Ascending aorta (tissue), 2 donors: ENCODE results near the gene AEN. TPM values are rescaled to one million over a fixed set of nuclear protein-coding genes. Genes with fewer than 3 reads are reported as not detected.

Experiments
- DNase-seq, 2 donors: peaks; one replicate each; pipeline ENCODE4 v3.0.0-alpha.2; 2019; ENCODE audit warnings: low spot score in 2 of 2
- H3K27ac ChIP-seq, 2 donors: fragments of 200-600 bp; sonication (generic); one replicate each; pipeline ENCODE4 v1.5.1; 2016 to 2017; ENCODE audit warnings: mild to moderate bottlenecking in 1 of 2
- H3K27me3 ChIP-seq: fragments of 200-600 bp; sonication (generic); one replicate; pipeline ENCODE4 v1.5.1; 2017
- H3K36me3 ChIP-seq, 2 donors: fragments of 200-600 bp; sonication (generic); one replicate each; pipeline ENCODE4 v1.5.1; 2016
- H3K4me1 ChIP-seq, 2 donors: fragments of 200-600 bp; sonication (generic); one replicate each; pipeline ENCODE4 v1.5.1; 2016 to 2017; ENCODE audit warnings: mild to moderate bottlenecking in 1 of 2
- H3K4me3 ChIP-seq, 2 donors: fragments of 200-600 bp; sonication (generic); one replicate each; pipeline ENCODE4 v1.5.1; 2016 to 2017; ENCODE audit warnings: mild to moderate bottlenecking in 1 of 2
- H3K9me3 ChIP-seq, 2 donors: fragments of 200-600 bp; sonication (generic); one replicate each; pipeline ENCODE4 v1.5.1; 2016
- intact Hi-C: fragments of 100-400 bp; cut with DNase I; formaldehyde crosslinking; loops from one replicate; pipeline ENCODE4 v1.15.1; 2023
- total RNA-seq: library from RNA; depleted of rRNA; stranded (reverse); fragments of >200 nt; gene quantifications from one replicate; pipeline ENCODE4 v1.1.0, GENCODE V29; 2016
- TF ChIP-seq, protein P1 (sequence below), 3 experiments: fragments of 200-600 bp in 2 of 3; fragments of 450-650 bp in 1 of 3; sonication (generic) in 2 of 3; IDR thresholded peaks; one replicate each; pipeline ENCODE4 v1.5.1; 2016 to 2019; ENCODE audit warnings: antibody characterized with exemption in 3 of 3, mild to moderate bottlenecking in 1 of 3, moderate library complexity in 1 of 3

AEN gene
- total RNA-seq, 1 donor from 2014 or later = 13.5 TPM

GRCh38 chr15:88674661-88675060 is 53.5 kb downstream of the AEN start:
- Histone ChIP-seq H3K27ac (no peak overlapping the region), H3K36me3 (no peaks in the 10 kb centered on the region), H3K4me1 (no peaks in the 10 kb centered on the region), H3K9me3 (no peaks in the 10 kb centered on the region), H3K4me3 (no peak overlapping the region), H3K27me3 (no peaks in the 10 kb centered on the region)
- TF ChIP-seq, protein P1, sequence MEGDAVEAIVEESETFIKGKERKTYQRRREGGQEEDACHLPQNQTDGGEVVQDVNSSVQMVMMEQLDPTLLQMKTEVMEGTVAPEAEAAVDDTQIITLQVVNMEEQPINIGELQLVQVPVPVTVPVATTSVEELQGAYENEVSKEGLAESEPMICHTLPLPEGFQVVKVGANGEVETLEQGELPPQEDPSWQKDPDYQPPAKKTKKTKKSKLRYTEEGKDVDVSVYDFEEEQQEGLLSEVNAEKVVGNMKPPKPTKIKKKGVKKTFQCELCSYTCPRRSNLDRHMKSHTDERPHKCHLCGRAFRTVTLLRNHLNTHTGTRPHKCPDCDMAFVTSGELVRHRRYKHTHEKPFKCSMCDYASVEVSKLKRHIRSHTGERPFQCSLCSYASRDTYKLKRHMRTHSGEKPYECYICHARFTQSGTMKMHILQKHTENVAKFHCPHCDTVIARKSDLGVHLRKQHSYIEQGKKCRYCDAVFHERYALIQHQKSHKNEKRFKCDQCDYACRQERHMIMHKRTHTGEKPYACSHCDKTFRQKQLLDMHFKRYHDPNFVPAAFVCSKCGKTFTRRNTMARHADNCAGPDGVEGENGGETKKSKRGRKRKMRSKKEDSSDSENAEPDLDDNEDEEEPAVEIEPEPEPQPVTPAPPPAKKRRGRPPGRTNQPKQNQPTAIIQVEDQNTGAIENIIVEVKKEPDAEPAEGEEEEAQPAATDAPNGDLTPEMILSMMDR (IDR thresholded peaks at IDR 0.05) = no peak
- DNase-seq = no peak
- intact Hi-C loops = no loop called here

DNA sequence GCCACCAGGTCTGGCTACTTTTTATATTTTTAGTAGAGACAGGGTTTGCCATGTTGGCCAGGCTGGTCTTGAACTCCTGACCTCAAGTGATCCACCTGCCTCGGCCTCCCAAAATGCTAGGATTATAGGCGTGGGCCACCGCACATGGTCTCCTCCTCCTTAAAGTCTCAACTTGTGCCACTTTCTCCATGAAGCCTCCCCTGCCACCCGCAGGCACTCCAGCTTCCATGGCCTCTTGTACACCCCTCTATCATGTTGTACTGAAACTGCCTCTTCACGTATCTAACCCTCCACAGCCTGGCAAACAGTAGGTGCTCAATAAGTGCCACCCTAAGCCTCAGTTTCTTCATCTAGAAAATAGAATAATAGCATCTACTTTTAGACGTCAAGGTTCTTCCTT is 57.6 kb downstream of the AEN start:
- no peak overlapping the region for H3K4me3 ChIP-seq
- no peaks in the 10 kb centered on the region for H3K36me3 ChIP-seq
- H3K4me1 ChIP-seq = no peaks in the 10 kb centered on the region
- no peaks in the 10 kb centered on the region for H3K27me3 ChIP-seq
- TF ChIP-seq, protein P1 (IDR thresholded peaks at IDR 0.05) = no peak
- no peak for DNase-seq
- no peak overlapping the region for H3K27ac ChIP-seq
- H3K9me3 ChIP-seq = no peaks in the 10 kb centered on the region
- intact Hi-C loops = no loop called here

DNA sequence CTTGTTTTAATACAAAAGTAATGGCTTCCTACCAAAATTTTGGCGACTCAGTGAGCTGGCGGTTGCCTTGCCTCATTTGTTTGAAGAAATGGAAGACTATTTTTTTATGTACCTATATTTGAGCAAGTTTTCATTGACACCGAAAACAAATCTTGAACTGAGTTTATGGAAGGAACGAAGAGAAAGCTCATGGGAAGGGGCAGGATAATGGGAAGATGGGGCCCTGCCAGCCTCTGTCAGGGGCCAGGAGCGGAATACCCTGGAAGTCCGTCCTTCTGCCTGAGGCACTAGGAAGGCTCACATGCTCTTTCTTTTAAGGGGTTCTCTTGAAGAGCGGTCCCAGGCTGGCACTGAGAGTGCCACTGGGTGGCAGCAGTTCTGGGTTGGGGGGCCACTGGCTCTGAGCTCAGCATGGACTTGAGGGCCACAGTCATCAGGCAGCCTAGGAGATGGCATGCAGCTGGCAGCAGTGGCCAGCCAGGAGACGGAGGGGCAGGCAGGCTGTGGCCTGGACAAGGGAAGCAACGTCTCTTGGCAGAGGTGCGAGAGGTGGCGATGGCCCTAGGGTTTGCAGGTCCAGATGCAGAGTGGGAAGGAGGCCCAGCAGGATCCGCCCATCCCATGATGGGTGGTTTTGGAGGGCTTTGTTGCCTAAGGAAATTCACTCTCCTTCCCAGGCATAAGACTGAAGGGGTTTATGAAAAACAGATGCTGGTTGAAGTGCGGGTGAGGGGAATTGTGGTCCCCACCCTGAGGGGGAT is 59.3 kb downstream of the AEN start:
- TF ChIP-seq, protein P1 (IDR thresholded peaks at IDR 0.05) = no peak
- H3K27me3 ChIP-seq = no peaks in the 10 kb centered on the region
- H3K4me1 ChIP-seq = no peaks in the 10 kb centered on the region
- no peaks in the 10 kb centered on the region for H3K9me3 ChIP-seq
- no peaks in the 10 kb centered on the region for H3K36me3 ChIP-seq
- no peak overlapping the region for H3K4me3 ChIP-seq
- no peak overlapping the region for H3K27ac ChIP-seq
- DNase-seq = no peak
- intact Hi-C loops = no loop called here

DNA sequence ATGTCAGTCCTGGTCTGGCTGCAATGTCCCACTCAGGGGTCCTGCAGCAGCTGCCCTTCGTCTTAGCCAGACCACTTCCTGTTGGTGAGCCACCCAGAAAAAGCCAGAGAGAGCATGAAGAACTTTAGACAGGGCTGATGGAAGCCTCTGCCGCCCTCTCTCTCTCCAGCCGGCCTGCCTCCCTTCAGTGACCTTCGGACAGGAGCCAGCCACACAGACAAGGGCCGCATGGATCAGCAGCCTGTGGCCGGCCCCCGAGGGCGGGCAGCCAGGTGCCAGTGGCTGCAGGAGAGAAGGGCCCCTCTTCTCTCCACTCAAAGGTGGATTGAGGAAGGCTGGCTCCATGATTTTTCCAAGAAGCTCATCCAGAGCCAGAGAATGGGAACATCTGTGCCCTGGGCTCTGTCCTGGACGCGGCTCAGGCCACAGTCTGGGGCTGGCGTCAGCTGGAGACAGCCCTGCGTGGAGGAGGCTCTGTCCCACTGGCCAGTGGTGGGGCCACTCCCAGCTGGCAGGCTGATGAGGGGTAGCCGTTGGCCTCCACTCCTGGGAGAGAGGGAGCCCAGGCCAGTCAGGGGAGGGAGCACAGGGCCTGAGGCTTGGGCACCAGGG is 60.6 kb downstream of the AEN start:
- TF ChIP-seq, protein P1 (IDR thresholded peaks at IDR 0.05) = no peak
- Histone ChIP-seq H3K9me3 (no peaks in the 10 kb centered on the region), H3K4me3 (no peak overlapping the region), H3K36me3 (no peaks in the 10 kb centered on the region), H3K27ac (no peak overlapping the region), H3K4me1 (no peaks in the 10 kb centered on the region), H3K27me3 (no peaks in the 10 kb centered on the region)
- DNase-seq = no peak
- intact Hi-C loops = no loop called here

Other genes starting within 250 kb of the AEN start
- 29.7 TPM for gene MRPL46, start 154.0 kb upstream of the AEN start, total RNA-seq
- 29.4 TPM for gene MRPS11, start 153.6 kb upstream of the AEN start, total RNA-seq
- 1.6 TPM for gene DET1, start 74.7 kb upstream of the AEN start, total RNA-seq
- 5.3 TPM for gene ISG20, start 17.7 kb downstream of the AEN start, total RNA-seq
- gene ACAN, start 182.1 kb downstream of the AEN start, total RNA-seq = 113 TPM